ENCODE data around the gene NCOA7.

DNA sequence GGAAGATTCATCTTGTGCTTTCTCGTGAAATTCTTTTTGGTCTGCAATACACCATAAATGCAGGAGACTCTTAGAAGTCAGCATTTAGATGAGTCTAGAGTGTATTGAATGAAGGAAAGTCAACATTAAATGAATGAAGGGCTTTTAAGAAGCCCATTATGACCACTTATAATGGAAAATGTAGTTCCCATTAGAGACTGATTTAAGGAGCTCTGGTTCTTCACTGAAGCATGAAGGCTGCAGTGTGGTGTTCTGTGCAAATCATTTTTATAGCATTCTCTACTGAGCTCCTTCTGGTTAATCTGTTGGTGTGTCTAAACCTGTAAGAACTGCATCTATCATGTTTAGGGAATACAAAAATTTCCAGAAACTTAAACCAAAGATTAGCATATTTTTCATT lies 19.7 kb downstream of the NCOA7 start:
- TF ChIP-seq POLR2A (IDR thresholded peaks at IDR 0.05) (no peak), POLR2AphosphoS5 (IDR thresholded peaks at IDR 0.05) (no peak)
- TF ChIP-seq, protein P1, sequence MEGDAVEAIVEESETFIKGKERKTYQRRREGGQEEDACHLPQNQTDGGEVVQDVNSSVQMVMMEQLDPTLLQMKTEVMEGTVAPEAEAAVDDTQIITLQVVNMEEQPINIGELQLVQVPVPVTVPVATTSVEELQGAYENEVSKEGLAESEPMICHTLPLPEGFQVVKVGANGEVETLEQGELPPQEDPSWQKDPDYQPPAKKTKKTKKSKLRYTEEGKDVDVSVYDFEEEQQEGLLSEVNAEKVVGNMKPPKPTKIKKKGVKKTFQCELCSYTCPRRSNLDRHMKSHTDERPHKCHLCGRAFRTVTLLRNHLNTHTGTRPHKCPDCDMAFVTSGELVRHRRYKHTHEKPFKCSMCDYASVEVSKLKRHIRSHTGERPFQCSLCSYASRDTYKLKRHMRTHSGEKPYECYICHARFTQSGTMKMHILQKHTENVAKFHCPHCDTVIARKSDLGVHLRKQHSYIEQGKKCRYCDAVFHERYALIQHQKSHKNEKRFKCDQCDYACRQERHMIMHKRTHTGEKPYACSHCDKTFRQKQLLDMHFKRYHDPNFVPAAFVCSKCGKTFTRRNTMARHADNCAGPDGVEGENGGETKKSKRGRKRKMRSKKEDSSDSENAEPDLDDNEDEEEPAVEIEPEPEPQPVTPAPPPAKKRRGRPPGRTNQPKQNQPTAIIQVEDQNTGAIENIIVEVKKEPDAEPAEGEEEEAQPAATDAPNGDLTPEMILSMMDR (IDR thresholded peaks at IDR 0.05) = no peak

Data from stomach (tissue), 4 donors.